WTC11 (cell line): Measurements from ENCODE around the gene COIL. TPM values are rescaled to one million over a fixed set of nuclear protein-coding genes. Genes with fewer than 3 reads are reported as not detected.

Experiments used
- ATAC-seq: fragments of 200-7000 bp; cut with Tn5 transposase; 2 replicates; pipeline ENCODE4 v1.10.0; 2021; ENCODE audit warnings: mild to moderate bottlenecking, moderate library complexity
- CTCF ChIA-PET: fragments of 300-600 bp; sonication (Branson Sonifier 250); formaldehyde crosslinking; loops from one replicate; lab custom pipeline; 2021; ENCODE audit warnings: antibody characterized with exemption; lab: Charles Lee
- POLR2A ChIA-PET: fragments of 350-600 bp; sonication (Branson Sonifier 250); formaldehyde crosslinking; loops from one replicate; lab custom pipeline; 2021; ENCODE audit warnings: antibody characterized with exemption; lab: Charles Lee
- DNase-seq: peaks from one replicate; pipeline ENCODE4 v3.0.0; 2021; ENCODE audit warnings: low spot score
- H3K27ac Mint-ChIP-seq: 2 replicates; pipeline ENCODE4 v1.8.0; 2021; ENCODE audit warnings: mixed read lengths
- H3K27me3 Mint-ChIP-seq: 2 replicates; pipeline ENCODE4 v1.8.0; 2021; ENCODE audit warnings: low read depth, mild to moderate bottlenecking, moderate library complexity, mixed read lengths
- H3K36me3 Mint-ChIP-seq: 2 replicates; pipeline ENCODE4 v1.8.0; 2021; ENCODE audit warnings: mixed read lengths
- H3K4me1 Mint-ChIP-seq: 2 replicates; pipeline ENCODE4 v1.8.0; 2022; ENCODE audit warnings: mixed read lengths
- H3K4me3 Mint-ChIP-seq: 2 replicates; pipeline ENCODE4 v1.8.0; 2021; ENCODE audit warnings: mild to moderate bottlenecking, moderate library complexity, mixed read lengths
- H3K9me3 Mint-ChIP-seq: 2 replicates; pipeline ENCODE4 v1.8.0; 2021; ENCODE audit warnings: mixed read lengths
- ATF2 ChIP-seq: sonication (generic); formaldehyde crosslinking; IDR thresholded peaks from 2 replicates; pipeline ENCODE4 v1.8.1; 2022; ENCODE audit warnings: low read depth, missing genetic modification reagents, borderline replicate concordance
- CBFB ChIP-seq: sonication (generic); formaldehyde crosslinking; IDR thresholded peaks from 2 replicates; pipeline ENCODE4 v1.8.1; 2022; ENCODE audit warnings: mild to moderate bottlenecking, low read depth, missing genetic modification reagents
- E2F5 ChIP-seq: sonication (generic); formaldehyde crosslinking; IDR thresholded peaks from 2 replicates; pipeline ENCODE4 v1.8.1; 2022; ENCODE audit warnings: mild to moderate bottlenecking, moderate library complexity, missing genetic modification reagents
- FOXK1 ChIP-seq: sonication (generic); formaldehyde crosslinking; IDR thresholded peaks from 2 replicates; pipeline ENCODE4 v1.8.0; 2022; ENCODE audit warnings: mild to moderate bottlenecking, moderate library complexity, missing genetic modification reagents
- FOXP4 ChIP-seq: sonication (generic); formaldehyde crosslinking; IDR thresholded peaks from 2 replicates; pipeline ENCODE4 v1.8.0; 2022; ENCODE audit warnings: mild to moderate bottlenecking, missing genetic modification reagents
- IRF1 ChIP-seq: sonication (generic); formaldehyde crosslinking; IDR thresholded peaks from 2 replicates; pipeline ENCODE4 v1.8.0; 2023; ENCODE audit warnings: missing genetic modification reagents
- JAZF1 ChIP-seq: fragments of 250-450 bp; sonication (Bioruptor Pico); IDR thresholded peaks from 2 replicates; pipeline ENCODE4 v1.9.0; 2021; ENCODE audit warnings: moderate library complexity, mild to moderate bottlenecking, inconsistent platforms
- MYBL2 ChIP-seq: sonication (generic); formaldehyde crosslinking; IDR thresholded peaks from 2 replicates; pipeline ENCODE4 v1.8.1; 2023; ENCODE audit warnings: mild to moderate bottlenecking, moderate library complexity, missing genetic modification reagents
- NFATC4 ChIP-seq: fragments of 250-450 bp; sonication (Bioruptor Pico); IDR thresholded peaks from 2 replicates; pipeline ENCODE4 v1.9.0; 2021; ENCODE audit warnings: mild to moderate bottlenecking
- NFE2L1 ChIP-seq: sonication (generic); formaldehyde crosslinking; IDR thresholded peaks from 2 replicates; pipeline ENCODE4 v1.8.1; 2023; ENCODE audit warnings: missing genetic modification reagents
- NFYB ChIP-seq: sonication (generic); formaldehyde crosslinking; conservative IDR thresholded peaks from 2 replicates; pipeline ENCODE4 v1.8.0; 2022; ENCODE audit warnings: low read depth, missing genetic modification reagents
- NR3C1 ChIP-seq: sonication (generic); formaldehyde crosslinking; conservative IDR thresholded peaks from 2 replicates; pipeline ENCODE4 v1.8.1; 2023; ENCODE audit warnings: low read depth, mild to moderate bottlenecking, missing genetic modification reagents
- PRRX2 ChIP-seq: fragments of 250-450 bp; sonication (Bioruptor Pico); IDR thresholded peaks from 2 replicates; pipeline ENCODE4 v1.8.0; 2021; ENCODE audit warnings: mild to moderate bottlenecking
- SMAD4 ChIP-seq: sonication (generic); formaldehyde crosslinking; IDR thresholded peaks from 2 replicates; pipeline ENCODE4 v1.8.0; 2022; ENCODE audit warnings: mild to moderate bottlenecking, missing genetic modification reagents
- TCF7 ChIP-seq: sonication (generic); formaldehyde crosslinking; IDR thresholded peaks from 2 replicates; pipeline ENCODE4 v1.8.0; 2022; ENCODE audit warnings: mild to moderate bottlenecking, low read depth, missing genetic modification reagents, moderate library complexity
- TEAD1 ChIP-seq: sonication (generic); formaldehyde crosslinking; IDR thresholded peaks from 2 replicates; pipeline ENCODE4 v1.8.0; 2022; ENCODE audit warnings: mild to moderate bottlenecking, missing genetic modification reagents
- TEAD4 ChIP-seq: sonication (generic); formaldehyde crosslinking; IDR thresholded peaks from 2 replicates; pipeline ENCODE4 v1.8.0; 2022; ENCODE audit warnings: mild to moderate bottlenecking, missing genetic modification reagents
- total RNA-seq: library from RNA; stranded (reverse); gene quantifications from 3 replicates; pipeline ENCODE4 v1.2.3, GENCODE V29; 2021
- TF ChIP-seq, protein P1 (sequence below): sonication (generic); formaldehyde crosslinking; IDR thresholded peaks from 2 replicates; pipeline ENCODE4 v1.8.0; 2023; ENCODE audit warnings: missing genetic modification reagents, mild to moderate bottlenecking, borderline replicate concordance
- TF ChIP-seq, protein P2 (sequence below): fragments of 200-600 bp; IDR thresholded peaks from 2 replicates; pipeline ENCODE4 v1.8.0; 2022; ENCODE audit warnings: antibody characterized with exemption
- TF ChIP-seq, protein P3 (sequence below): fragments of 250-450 bp; sonication (Bioruptor Pico); IDR thresholded peaks from 2 replicates; pipeline ENCODE4 v2.1.2; 2022; ENCODE audit warnings: mild to moderate bottlenecking, moderate library complexity

The COIL gene
- total RNA-seq, 1 experiment from 2014 or later: 23.5 TPM

DNA sequence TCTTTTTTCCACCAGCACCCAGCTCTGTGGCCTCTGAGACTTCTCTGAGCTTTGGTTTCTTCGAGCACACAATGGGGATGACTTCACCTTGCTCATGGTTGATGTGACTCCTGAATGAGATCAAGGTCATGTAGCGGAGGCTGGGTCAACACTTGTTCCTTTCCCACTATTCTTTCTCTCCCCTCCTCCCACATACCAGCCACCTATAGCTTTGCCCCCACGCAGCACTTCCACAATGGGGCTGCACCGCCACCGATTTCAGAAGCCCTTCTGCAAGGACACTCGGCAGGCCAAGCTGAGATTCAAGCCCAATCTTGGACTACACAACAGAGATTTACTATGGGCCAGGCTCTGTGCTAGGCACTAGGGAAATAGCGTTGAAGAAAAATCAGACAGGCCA is 61.4 kb downstream of the COIL start:
- CTCF ChIA-PET: interaction anchor here (1.2 kb wide), 1 partner anchor 79 kb away, joined by 5 read pairs; no protein-coding TSS in a partner anchor
- TF ChIP-seq NFYB (no peak), E2F5 (CRISPR knock-in tag) (no peak), NR3C1 (CRISPR knock-in tag) (no peak), NFATC4 (no peak), TEAD4 (CRISPR knock-in tag) (no peak), FOXK1 (no peak), TCF7 (no peak), ATF2 (no peak), NFE2L1 (CRISPR knock-in tag) (no peak), SMAD4 (no peak), TEAD1 (CRISPR knock-in tag) (no peak), MYBL2 (CRISPR knock-in tag) (no peak), FOXP4 (CRISPR knock-in tag) (no peak), PRRX2 (CRISPR knock-in tag) (no peak), CBFB (CRISPR knock-in tag) (no peak), IRF1 (CRISPR knock-in tag) (no peak), JAZF1 (CRISPR knock-in tag) (no peak)
- TF ChIP-seq, protein P1, sequence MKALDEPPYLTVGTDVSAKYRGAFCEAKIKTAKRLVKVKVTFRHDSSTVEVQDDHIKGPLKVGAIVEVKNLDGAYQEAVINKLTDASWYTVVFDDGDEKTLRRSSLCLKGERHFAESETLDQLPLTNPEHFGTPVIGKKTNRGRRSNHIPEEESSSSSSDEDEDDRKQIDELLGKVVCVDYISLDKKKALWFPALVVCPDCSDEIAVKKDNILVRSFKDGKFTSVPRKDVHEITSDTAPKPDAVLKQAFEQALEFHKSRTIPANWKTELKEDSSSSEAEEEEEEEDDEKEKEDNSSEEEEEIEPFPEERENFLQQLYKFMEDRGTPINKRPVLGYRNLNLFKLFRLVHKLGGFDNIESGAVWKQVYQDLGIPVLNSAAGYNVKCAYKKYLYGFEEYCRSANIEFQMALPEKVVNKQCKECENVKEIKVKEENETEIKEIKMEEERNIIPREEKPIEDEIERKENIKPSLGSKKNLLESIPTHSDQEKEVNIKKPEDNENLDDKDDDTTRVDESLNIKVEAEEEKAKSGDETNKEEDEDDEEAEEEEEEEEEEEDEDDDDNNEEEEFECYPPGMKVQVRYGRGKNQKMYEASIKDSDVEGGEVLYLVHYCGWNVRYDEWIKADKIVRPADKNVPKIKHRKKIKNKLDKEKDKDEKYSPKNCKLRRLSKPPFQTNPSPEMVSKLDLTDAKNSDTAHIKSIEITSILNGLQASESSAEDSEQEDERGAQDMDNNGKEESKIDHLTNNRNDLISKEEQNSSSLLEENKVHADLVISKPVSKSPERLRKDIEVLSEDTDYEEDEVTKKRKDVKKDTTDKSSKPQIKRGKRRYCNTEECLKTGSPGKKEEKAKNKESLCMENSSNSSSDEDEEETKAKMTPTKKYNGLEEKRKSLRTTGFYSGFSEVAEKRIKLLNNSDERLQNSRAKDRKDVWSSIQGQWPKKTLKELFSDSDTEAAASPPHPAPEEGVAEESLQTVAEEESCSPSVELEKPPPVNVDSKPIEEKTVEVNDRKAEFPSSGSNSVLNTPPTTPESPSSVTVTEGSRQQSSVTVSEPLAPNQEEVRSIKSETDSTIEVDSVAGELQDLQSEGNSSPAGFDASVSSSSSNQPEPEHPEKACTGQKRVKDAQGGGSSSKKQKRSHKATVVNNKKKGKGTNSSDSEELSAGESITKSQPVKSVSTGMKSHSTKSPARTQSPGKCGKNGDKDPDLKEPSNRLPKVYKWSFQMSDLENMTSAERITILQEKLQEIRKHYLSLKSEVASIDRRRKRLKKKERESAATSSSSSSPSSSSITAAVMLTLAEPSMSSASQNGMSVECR: no peak
- TF ChIP-seq, protein P2, sequence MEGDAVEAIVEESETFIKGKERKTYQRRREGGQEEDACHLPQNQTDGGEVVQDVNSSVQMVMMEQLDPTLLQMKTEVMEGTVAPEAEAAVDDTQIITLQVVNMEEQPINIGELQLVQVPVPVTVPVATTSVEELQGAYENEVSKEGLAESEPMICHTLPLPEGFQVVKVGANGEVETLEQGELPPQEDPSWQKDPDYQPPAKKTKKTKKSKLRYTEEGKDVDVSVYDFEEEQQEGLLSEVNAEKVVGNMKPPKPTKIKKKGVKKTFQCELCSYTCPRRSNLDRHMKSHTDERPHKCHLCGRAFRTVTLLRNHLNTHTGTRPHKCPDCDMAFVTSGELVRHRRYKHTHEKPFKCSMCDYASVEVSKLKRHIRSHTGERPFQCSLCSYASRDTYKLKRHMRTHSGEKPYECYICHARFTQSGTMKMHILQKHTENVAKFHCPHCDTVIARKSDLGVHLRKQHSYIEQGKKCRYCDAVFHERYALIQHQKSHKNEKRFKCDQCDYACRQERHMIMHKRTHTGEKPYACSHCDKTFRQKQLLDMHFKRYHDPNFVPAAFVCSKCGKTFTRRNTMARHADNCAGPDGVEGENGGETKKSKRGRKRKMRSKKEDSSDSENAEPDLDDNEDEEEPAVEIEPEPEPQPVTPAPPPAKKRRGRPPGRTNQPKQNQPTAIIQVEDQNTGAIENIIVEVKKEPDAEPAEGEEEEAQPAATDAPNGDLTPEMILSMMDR: no peak
- TF ChIP-seq, protein P3, sequence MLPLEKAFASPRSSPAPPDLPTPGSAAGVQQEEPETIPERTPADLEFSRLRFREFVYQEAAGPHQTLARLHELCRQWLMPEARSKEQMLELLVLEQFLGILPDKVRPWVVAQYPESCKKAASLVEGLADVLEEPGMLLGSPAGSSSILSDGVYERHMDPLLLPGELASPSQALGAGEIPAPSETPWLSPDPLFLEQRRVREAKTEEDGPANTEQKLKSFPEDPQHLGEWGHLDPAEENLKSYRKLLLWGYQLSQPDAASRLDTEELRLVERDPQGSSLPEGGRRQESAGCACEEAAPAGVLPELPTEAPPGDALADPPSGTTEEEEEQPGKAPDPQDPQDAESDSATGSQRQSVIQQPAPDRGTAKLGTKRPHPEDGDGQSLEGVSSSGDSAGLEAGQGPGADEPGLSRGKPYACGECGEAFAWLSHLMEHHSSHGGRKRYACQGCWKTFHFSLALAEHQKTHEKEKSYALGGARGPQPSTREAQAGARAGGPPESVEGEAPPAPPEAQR (CRISPR knock-in tag): no peak
- Mint-ChIP-seq H3K36me3 (peaks cover 67% of the 10 kb centered on the region), H3K27ac (peak overlapping the region; percentile 78; the same call in 1 of the 2 replicates), H3K27me3 (no peaks in the 10 kb centered on the region), H3K9me3 (peaks cover 4% of the 10 kb centered on the region; the same call in 1 of the 2 replicates), H3K4me1 (peaks cover 16% of the 10 kb centered on the region), H3K4me3 (no peak overlapping the region)
- POLR2A ChIA-PET: interaction anchor here (0.7 kb wide), 1 partner anchor 14 kb away, joined by 3 read pairs; the partner anchor contains the start of gene TRIM25
- DNase-seq (no peak), ATAC-seq (no peak)
